Glutamatergic neuron (in vitro differentiated cells): Measurements from ENCODE around the gene STKLD1. TPM values are rescaled to one million over a fixed set of nuclear protein-coding genes. Genes with fewer than 3 reads are reported as not detected.
A peak's percentile ranks its signal among the peaks of the same experiment; 100 is the strongest.

Source experiments
- DNase-seq: peaks from one replicate; pipeline ENCODE4 v3.0.0; 2022
- H3K27ac Mint-ChIP-seq: one replicate; pipeline ENCODE4 v1.8.0; 2020; ENCODE audit warnings: mild to moderate bottlenecking, mixed read lengths, inconsistent platforms; ENCODE audit not compliant: unreplicated experiment
- H3K27me3 Mint-ChIP-seq: one replicate; pipeline ENCODE4 v1.8.0; 2020; ENCODE audit warnings: mild to moderate bottlenecking, moderate library complexity, mixed read lengths, inconsistent platforms; ENCODE audit not compliant: unreplicated experiment
- H3K36me3 Mint-ChIP-seq: one replicate; pipeline ENCODE4 v1.8.0; 2020; ENCODE audit warnings: mild to moderate bottlenecking, mixed read lengths, inconsistent platforms; ENCODE audit not compliant: unreplicated experiment
- H3K4me1 Mint-ChIP-seq: one replicate; pipeline ENCODE4 v1.8.0; 2020; ENCODE audit warnings: mild to moderate bottlenecking, low read depth, mixed read lengths, inconsistent platforms; ENCODE audit not compliant: unreplicated experiment
- H3K4me3 Mint-ChIP-seq: one replicate; pipeline ENCODE4 v1.8.0; 2020; ENCODE audit warnings: mild to moderate bottlenecking, mixed read lengths, inconsistent platforms; ENCODE audit not compliant: unreplicated experiment
- H3K9me3 Mint-ChIP-seq: one replicate; pipeline ENCODE4 v1.8.0; 2020; ENCODE audit warnings: mild to moderate bottlenecking, moderate library complexity, mixed read lengths, inconsistent platforms; ENCODE audit not compliant: unreplicated experiment
- total RNA-seq: library from RNA; stranded (reverse); fragmentation: NEBNext Ultra II Directional; extraction: Animal tissue kit (Norgen Biotek cat#: 25700); gene quantifications from one replicate; pipeline ENCODE4 v1.2.1, GENCODE V29; 2021; ENCODE audit not compliant: unreplicated experiment
- TF ChIP-seq, protein P1 (sequence below): fragments of 200-600 bp; sonication (generic); IDR thresholded peaks from one replicate; pipeline ENCODE4 v1.5.0; 2021; ENCODE audit not compliant: partially characterized antibody, unreplicated experiment

STKLD1 gene
- total RNA-seq, 1 donor from 2014 or later, result 2.6 TPM

DNA sequence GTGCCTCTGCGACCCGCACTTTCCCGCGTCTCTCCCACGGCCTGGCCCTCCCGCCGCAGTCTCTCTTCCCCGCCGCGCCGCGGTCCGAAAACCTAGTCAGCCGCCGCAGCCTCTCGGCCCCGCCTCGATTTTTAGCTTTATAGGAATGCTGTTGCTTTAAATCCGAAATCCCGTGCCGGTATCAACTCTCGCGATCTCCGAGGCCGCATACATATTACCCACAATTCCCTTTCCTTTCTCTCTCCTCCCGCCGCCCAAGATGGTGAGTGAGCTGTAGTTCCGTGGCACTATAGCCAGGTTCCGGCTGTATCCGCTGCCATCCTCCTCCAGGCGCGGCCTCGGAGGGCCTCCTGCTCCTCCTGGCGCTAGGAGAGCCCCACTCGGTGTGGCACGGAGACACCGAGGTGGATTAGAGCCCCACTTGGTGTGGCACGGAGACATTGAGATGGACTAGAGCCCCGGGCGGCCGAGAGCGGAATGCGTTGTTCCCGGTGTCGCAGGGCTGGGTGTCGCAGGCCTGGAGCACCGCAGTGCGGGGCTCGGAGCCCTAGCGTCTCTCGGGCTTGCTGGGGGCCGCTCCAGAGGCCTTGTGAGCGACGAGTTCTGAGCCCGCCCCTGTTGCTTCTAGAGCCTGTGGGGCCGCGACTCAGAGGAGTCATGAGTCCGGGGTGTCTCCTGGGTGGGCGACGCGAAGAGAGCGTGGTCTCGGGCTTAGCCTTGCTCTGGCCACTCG is 28.0 kb upstream of the STKLD1 start, which contains the start of the genes MED22 and RPL7A:
MED22 (minus strand) TSS at position 147 of the 733 bp plus-strand sequence. CDS start 1,469 bp downstream, outside the sequence.
RPL7A (plus strand) TSS at position 234 of the 733 bp plus-strand sequence; CDS start at position 260, 26 bp downstream.
- H3K4me1 Mint-ChIP-seq, result peaks cover 17% of the 10 kb centered on the region
- peaks cover 12% of the 10 kb centered on the region for H3K27me3 Mint-ChIP-seq
- peaks cover 17% of the 10 kb centered on the region for H3K36me3 Mint-ChIP-seq
- peak; percentile 91 for DNase-seq
- peaks cover 16% of the 10 kb centered on the region for H3K9me3 Mint-ChIP-seq
- TF ChIP-seq, protein P1, sequence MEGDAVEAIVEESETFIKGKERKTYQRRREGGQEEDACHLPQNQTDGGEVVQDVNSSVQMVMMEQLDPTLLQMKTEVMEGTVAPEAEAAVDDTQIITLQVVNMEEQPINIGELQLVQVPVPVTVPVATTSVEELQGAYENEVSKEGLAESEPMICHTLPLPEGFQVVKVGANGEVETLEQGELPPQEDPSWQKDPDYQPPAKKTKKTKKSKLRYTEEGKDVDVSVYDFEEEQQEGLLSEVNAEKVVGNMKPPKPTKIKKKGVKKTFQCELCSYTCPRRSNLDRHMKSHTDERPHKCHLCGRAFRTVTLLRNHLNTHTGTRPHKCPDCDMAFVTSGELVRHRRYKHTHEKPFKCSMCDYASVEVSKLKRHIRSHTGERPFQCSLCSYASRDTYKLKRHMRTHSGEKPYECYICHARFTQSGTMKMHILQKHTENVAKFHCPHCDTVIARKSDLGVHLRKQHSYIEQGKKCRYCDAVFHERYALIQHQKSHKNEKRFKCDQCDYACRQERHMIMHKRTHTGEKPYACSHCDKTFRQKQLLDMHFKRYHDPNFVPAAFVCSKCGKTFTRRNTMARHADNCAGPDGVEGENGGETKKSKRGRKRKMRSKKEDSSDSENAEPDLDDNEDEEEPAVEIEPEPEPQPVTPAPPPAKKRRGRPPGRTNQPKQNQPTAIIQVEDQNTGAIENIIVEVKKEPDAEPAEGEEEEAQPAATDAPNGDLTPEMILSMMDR, result no peak
- H3K4me3 Mint-ChIP-seq, result peak within 1 kb of the TSS; percentile 97
- peak within 1 kb of the TSS; percentile 99 for H3K27ac Mint-ChIP-seq

DNA sequence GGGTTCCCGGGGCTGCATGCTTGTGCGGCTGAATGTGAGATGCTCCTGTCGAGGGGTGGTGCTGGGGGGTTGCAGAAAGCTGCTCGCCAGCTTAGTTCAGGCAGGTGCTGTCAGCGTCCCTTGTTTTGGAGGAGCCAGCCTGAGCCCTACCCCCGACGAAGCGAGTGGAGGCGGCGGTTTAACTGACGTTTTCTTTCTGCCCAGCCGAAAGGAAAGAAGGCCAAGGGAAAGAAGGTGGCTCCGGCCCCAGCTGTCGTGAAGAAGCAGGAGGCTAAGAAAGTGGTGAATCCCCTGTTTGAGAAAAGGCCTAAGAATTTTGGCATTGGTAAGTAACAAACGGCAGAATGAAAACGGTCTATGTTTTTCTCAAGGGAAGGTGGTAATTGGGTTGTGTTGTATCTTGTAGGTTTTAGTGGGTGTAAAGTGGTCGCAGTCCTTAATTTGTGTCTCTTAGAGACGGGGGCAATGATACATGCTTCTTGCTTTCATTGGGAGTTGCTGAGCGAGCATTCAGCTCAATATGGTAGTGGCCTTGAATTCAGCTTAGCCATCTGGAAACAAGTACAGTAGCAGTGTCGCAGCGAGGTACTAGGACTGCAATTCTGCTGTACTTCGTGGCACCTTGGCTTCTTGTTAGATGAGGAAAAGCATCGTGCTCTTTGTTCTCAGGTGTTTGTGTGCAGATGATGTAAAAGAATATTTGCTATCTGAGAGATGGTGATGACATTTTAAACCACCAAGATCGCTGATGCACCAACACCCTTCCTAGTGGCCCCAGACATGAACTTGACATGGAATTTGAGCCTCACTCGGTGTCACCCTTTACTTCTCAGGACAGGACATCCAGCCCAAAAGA is 27.2 kb upstream of the STKLD1 start:
- Mint-ChIP-seq H3K9me3 (peaks cover 16% of the 10 kb centered on the region), H3K4me1 (peaks cover 20% of the 10 kb centered on the region), H3K4me3 (peak overlapping the region; percentile 97), H3K36me3 (peaks cover 17% of the 10 kb centered on the region), H3K27ac (peak overlapping the region; percentile 99), H3K27me3 (peaks cover 10% of the 10 kb centered on the region)
- TF ChIP-seq, protein P1, result no peak
- DNase-seq, result no peak

DNA sequence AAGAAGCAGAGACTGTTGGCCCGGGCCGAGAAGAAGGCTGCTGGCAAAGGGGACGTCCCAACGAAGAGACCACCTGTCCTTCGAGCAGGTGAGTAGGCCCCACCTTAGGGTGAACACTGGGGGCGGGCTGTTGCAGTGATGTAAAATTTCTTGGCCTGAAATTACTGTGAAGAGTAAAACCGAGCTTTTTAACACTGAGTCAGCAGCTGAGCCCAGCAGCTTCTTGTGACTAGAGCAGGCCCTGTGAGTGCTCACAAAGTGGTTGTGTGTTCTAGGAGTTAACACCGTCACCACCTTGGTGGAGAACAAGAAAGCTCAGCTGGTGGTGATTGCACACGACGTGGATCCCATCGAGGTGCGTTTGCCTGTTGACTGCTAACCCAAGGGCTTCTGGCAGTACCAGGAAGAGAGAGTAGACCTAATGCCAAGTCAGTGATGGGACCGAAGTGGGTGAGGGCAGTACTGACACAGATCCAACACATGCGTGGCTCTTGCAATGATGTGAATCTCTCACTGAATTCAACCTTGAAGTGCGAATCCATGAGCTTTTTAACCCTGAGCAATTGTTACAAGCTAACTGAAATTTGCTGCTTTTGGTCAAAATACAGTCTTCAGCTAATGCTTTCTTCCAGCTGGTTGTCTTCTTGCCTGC is 26.1 kb upstream of the STKLD1 start:
- Mint-ChIP-seq H3K27ac (no peak overlapping the region), H3K4me1 (peaks cover 26% of the 10 kb centered on the region), H3K9me3 (peaks cover 15% of the 10 kb centered on the region), H3K36me3 (peaks cover 17% of the 10 kb centered on the region), H3K27me3 (peaks cover 10% of the 10 kb centered on the region), H3K4me3 (peak overlapping the region; percentile 97)
- no peak for DNase-seq
- TF ChIP-seq, protein P1, result no peak

GRCh38 chr9:133351526-133351907 is 24.6 kb upstream of the STKLD1 start:
- H3K36me3 Mint-ChIP-seq, result peaks cover 17% of the 10 kb centered on the region
- TF ChIP-seq, protein P1, result no peak
- no peak for DNase-seq
- H3K27me3 Mint-ChIP-seq, result peaks cover 10% of the 10 kb centered on the region
- peaks cover 24% of the 10 kb centered on the region for H3K4me1 Mint-ChIP-seq
- H3K27ac Mint-ChIP-seq, result no peak overlapping the region
- no peak overlapping the region for H3K4me3 Mint-ChIP-seq
- H3K9me3 Mint-ChIP-seq, result peaks cover 17% of the 10 kb centered on the region
